ENCODE results near the gene FANCI.

- TF ChIP-seq CTCF (IDR thresholded peaks at IDR 0.05): no peak
- no peak for TF ChIP-seq POLR2A (IDR thresholded peaks at IDR 0.05)
These were observed 86.3 kb downstream of the FANCI start for GRCh38 chr15:89330119-89330518.
